RPMI7951 (cell line): Measurements from ENCODE around the gene MRPS30. TPM values are rescaled to one million over a fixed set of nuclear protein-coding genes. Genes with fewer than 3 reads are reported as not detected.
"Not testable (repeated sequence)": the region's sequence is repeated elsewhere in the genome, so short reads cannot be mapped to it uniquely, and the experiment has no call there.

ENCODE experiments used
- DNase-seq: peaks from one replicate; pipeline ENCODE4 v3.0.0-alpha.2; 2012; ENCODE audit warnings: low read depth
- total RNA-seq: library from RNA; depleted of rRNA; stranded (reverse); fragments of >200 nt; shearing (Covaris generic); gene quantifications from 2 replicates; pipeline ENCODE4 v1.2.3, GENCODE V29; 2014; rRNA removed

The MRPS30 gene
- 43.1 and 51.9 TPM in 2 replicates for total RNA-seq

DNA sequence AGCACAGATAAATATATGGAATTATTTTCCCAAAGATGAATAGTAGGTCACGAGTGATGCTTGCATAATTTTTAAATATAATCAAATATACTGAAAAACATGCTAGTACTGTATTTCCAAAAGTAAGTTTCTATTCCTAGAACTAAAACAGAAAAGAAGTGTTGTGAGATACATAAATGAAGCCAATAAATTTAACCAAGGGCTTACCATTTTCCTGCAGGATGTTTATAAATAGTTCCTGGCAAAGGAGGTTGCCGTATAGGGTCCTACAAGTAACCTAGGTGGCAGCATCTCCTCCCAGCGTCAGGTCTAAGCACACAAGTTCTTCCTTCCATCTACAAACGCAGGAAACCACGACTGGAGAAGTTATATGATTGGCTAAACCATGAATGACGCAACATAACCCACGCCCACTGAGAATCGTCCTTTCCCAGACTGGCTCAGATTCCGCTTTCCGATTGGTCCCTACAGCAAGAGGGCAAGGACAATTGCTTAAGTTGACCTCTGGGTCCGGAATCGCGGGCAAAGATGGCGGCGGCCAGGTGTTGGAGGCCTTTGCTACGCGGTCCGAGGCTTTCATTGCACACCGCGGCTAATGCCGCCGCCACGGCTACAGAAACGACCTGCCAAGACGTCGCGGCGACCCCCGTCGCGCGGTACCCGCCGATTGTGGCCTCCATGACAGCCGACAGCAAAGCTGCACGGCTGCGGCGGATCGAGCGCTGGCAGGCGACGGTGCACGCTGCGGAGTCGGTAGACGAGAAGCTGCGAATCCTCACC, at the start of gene MRPS30:
TSS of gene MRPS30 (plus strand) at position 513 of the 780 bp plus-strand sequence. CDS start at position 529, 16 bp downstream.
- peak; percentile 98 for DNase-seq

DNA sequence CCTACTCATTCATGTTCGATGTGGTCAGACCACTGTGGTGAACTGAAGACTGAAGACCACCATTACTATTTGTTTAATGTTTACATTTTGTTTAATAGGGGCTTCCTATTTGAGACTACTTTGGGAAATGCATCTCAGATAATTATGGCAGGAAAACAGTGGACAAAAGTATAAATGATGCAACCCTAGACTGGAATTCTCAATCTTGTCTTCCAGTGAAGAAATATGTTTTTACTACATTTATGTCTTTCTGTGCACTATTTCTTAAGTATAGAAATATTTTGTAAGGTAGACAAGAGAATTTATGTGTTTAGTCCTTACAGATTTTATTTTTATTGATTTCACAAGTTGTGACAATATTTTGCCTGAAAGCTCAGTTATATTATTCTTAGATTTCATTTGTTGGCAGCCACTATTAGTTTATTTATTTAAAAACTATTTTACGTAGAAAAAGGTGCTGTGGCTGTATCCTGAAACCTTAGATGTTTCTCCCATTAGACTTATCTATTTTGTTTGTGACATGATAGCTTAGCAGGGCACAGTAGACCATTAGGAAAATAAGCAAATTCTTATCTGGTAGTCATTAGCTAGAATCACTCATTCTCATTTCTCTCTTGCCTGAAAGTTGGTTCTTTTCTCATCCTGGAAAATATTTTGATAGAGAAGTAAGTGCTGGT, 39.4 kb upstream of the MRPS30 start:
- DNase-seq = no peak

DNA sequence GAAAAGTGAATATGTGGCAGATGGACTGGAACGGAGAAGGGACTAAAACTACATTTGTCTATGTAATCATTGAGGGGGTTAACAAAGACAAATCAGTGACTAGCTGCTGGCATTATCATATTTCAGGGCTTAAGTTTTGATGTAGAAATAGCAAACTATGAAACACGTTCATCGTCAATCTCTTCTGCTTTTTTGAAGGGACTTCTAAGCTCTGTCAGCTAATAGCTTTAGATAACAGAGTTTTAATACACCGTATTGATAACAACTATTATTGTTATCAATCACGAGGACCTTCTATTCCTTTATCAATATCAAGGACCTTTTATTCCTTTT, 38.9 kb upstream of the MRPS30 start:
- no peak for DNase-seq

DNA sequence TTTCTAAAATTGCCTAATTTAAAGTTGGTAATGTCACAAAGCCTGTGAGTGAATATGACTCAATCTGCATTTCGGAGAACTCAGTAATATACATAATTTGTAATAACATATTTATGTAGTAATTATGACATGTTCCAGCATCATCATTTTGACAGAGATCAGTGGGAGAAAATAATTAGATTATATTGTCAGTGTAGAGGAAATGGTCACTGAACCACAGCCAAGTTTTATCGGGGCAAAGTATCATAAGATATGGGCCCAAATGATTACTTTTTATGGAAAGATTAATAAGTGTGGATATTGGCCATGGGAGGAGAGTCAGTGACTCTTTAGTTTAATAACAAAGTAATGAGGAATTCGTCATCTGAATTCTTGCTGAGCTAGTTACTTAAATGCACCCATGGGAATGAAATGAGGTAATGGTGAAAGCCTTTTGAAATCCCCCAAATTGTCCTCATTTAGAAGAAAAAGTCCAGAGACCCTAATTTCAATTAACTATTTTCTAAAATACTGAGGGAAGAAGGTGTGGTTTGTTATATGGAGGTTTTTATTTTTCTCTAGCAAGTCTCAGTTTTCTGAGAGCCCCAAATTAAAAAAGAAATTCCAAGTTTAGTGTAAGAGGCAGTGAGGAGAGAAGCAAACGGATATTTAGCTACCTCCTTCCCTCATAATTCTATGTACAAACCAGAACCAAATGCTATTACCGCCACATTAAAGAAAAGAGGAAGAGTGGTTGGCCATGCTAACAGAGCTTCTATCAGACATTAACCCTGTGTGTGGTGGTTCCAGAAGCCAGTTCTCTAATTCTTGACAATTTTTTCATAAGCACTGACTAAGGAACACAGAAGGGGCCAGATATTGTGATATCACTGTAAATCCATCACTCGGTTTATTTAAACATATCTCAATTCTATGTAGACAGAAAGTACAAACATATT, 37.7 kb upstream of the MRPS30 start:
- DNase-seq = no peak

DNA sequence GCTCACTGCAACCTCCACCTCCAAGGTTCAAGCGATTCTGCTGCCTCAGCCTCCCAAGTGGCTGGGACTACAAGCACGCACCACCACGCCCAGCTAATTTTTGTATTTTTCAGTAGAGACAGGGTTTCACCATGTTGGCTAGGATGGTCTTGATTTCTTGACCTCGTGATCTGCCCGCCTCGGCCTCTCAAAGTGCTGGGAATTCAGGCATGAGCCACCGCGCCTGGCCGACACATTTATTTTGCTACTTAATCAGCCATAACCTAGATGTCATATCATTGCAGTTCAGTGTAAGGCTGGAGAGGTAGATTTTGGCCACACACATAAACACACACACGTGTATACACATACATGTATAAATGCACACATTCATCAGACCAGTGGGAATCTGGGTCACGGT, 36.4 kb upstream of the MRPS30 start:
- DNase-seq = not testable (repeated sequence)

DNA sequence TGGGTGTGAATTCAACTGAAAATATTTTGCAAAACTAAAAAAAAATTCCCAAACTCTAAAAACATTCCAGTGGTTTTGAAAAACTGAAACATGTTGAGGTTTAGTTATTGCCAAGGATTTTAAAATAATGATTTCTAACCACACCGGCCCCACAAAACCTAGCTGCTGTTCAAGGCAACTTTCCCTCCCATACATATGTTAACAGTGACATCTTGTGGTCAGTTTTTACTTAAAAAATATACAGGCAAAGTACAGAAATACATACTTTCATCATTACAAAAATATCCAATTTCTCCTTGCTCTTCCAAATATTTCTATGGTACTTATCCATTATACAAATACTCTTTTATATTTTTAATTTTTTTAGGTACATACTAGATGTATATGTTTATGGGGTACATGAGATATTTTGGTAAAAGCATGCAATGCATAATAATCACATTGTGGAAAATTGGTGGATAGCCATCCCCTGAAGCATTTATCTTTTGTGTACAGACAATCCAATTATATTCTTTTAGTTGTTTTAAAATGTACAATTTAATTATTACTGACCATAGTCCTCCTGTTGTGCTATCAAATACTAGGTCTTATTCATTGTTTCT, 34.4 kb upstream of the MRPS30 start:
- DNase-seq = peak; percentile 43

DNA sequence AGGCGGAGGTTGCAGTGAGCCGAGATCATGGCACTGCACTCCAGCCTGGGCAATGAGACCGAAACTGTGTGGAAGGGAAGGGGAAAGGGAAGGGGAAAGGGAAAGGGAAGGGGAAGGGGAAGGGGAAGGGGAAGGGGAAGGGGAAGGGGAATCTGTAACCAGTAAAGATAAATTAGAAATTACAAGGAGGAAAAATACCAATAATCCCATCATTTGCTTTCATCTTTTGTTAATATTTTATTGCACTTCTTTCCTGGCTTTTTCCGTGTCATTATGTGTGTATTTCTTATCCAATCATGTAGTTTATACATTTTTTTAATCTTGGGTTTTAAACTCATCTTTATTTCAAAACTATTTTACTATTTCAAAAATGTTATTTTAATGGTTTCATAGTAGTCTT, 29.6 kb upstream of the MRPS30 start:
- no peak for DNase-seq

DNA sequence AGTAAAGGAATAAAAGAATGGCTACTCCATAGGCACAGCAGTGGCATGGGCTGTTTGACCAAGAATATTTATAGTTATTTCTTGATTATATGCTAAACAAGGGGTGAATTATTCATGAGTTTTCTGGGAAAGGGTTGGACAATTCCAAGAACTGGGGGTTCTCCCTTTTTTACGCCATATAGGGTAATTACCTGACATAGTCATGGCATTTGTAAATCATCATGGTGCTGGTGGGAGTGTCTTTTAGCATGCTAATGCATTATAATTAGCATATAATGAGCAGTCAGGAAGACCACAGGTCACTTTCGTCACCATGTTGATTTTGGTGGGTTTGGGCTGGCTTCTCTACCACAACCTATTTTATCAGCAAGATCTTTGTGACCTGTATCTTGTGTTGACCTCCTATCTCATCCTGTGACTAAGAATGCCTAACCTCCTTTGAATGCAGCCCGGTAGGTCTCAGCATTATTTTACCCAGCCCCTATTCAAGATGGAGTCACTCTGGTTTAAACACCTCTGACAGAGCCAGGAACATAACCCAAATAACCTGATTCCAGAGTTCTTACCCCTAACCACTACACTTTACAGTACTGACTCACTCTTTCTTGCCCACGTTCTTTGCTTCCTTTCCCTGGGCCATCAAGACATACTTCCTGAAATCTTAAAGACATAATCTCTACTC, 25.0 kb upstream of the MRPS30 start:
- no peak for DNase-seq

DNA sequence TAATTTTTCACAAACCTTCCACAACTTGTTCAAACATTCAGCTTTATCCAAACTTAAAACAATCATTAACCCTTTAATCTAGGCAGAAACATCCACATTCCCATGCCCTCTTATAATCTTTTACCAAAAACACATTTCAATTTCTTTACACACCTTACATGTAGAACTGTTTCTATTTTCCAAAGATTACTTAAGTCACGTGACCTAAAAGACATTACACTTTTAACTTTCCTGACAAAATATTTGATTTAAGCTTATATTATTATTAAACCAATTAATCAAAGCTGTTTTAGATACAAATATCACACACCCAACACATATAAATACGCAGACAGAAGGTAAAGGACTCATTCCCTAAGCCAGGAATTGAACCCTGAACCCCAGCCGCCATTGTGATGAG, 21.0 kb upstream of the MRPS30 start:
- DNase-seq = no peak

DNA sequence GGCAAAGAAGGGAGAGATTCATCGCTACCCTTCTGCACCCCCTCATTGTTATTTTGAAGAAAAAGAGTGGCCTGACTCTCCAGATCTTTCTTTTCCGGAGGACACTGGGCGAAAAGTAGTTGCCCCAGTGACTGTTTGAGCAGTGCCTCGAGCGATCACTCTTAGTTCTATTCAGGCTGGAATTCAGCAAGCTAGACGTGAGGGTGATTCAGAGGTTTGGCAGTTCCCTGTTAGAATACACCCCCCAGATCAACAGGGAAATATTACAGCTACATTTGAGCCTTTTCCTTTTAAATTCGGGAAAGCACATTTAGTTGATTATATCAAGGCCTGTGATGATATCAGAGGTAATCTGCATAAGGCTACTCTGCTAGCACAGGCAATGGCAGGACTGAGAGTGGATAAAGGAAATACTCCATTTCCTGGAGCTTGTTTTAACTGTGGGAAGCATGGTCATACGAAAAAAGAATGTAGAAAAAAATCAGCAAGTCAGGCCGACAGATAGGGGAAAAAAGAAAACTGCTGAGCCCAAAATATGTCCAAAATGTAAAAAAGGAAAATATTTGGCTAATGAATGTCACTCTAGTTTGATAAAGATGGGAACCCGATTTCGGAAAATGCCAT, 19.3 kb upstream of the MRPS30 start:
- peak; percentile 80 for DNase-seq

DNA sequence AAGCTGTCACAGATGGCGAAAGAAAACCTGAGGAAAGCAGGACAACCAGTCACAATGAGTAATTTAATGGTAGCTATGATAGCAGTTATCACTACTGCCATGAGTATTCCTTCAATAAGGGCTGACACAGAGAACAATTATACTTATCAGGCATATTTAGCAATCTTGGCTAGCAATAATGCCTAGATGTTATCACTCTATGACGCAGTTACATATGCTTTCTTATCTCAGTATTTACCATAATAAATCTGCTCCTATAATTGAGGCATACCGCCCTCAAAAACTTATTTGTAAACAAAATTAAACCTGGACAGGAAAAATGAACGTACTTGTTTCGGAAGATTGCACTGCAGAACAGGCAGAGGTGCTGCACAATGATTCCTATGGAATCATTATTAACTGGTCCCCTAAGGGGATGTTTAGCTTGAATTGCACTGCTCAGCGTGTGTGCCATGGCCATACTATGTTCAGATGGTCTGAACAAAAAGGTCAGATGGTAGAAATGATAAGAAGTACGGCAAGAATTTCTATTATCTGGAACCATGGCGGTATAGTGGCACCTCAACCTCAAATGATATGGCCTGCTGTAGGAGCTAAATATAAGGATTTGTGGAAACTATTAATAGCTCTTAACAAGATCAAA, 16.6 kb upstream of the MRPS30 start:
- DNase-seq = not testable (repeated sequence)

DNA sequence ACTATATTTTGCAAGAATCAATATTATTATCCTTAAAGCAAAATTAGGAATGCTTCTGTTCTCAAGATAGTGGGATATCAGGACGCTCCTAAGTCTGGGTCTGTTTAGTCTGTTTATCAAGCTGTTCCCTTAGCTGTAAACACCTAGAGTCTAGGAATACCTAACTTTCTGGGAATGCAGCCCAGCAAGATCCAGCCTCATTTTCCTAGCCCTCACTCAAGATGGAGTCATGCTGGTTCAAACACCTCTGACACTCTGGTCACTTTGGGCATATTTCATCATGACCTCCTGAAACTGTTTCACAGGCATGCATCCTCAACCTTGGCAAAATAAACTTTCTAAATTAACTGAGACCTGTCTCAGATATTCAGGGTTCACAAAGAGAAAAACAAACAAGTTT, 14.4 kb upstream of the MRPS30 start:
- no peak for DNase-seq

DNA sequence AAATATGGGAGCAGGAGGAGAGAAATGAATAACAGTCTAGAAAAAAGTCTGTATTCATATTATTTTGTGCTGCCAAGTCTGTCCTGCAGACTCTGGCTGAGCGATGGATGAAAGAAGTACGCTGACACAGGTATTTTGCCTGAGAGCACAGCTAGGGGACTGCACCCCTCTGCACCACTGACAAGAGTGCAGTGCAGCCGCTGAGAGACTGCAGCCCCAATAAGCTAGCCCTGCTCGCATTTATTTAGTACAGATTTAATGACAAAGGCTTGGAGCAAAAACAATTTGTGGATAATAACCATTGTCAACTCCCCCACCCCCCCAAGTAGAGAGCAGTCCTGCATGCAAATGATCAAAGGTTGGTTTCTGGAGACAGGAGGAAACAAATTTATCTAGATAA, 13.3 kb upstream of the MRPS30 start:
- no peak for DNase-seq

DNA sequence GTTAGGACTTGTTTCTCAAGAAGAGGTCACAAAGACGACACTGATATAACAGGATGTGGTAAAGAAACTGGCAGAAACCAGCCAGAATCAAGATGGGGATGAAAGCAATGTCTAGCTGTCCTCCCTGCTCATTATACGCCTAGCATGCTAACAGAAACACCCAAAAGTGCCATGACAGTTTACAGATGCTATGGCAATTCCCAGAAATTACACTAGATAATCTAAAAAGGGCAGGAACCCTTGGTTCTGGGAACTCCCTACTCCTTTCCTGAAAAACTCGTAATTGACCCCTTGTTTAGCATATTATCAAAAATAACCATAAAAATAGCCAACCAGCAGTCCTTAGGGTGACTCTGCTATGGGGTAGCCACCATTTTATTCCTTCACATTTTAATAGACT, 10.9 kb upstream of the MRPS30 start:
- DNase-seq = no peak

DNA sequence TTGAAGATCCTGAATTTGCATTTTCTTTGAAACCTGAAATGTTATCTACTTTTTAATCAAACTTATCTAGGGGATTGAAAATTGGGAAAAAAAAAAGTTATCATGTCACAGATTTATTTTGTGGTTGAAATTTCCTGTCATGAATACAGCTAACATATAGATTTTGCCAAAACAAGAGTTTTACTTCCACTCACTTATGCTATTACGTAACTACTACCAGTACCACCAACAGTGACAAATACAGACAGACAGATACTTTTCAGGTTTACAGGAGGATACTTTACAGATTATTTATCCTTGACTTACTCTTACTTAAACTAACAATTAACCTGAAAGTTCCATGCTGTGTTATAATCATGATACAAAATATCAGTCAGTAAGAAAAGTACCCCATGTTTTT, 6.8 kb upstream of the MRPS30 start:
- DNase-seq = no peak

DNA sequence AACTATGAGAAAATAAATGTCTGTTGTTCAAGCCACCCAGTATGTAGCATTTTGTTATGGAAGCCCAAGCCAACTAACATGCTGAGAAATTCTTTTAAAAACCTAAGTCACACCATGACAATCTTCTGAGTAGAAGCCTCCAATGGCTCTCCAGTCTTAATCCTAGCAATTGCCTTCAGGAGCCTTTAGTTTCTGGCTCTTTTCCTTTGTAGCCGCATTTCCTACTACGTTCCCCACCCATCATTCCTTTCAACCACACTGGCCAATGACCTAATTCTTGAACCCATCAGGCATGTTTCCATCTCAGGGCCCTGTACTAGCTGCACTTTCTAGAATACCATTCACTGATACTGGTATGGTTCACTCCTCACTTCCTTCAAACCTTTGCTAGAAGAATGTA, 2.1 kb upstream of the MRPS30 start:
- no peak for DNase-seq

DNA sequence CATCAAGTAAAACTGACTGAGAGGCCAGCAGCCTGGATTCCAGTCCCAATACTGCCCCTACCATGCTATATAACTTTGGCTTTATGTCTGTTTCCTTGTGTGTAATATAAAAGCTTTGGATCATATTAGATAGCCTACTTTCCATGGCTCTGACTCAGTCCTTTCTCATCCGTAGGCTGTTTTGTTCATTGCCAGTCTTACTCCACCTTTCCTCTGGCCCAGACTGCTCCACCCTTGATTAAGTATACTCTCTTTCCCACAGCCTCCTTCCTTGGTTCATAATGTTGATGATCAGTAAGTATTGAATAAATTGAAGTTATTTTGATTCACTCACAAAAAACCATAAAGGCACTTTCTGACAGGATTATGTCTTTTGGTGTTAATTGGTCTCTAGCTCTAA, 1.5 kb upstream of the MRPS30 start:
- DNase-seq = peak; percentile 7

DNA sequence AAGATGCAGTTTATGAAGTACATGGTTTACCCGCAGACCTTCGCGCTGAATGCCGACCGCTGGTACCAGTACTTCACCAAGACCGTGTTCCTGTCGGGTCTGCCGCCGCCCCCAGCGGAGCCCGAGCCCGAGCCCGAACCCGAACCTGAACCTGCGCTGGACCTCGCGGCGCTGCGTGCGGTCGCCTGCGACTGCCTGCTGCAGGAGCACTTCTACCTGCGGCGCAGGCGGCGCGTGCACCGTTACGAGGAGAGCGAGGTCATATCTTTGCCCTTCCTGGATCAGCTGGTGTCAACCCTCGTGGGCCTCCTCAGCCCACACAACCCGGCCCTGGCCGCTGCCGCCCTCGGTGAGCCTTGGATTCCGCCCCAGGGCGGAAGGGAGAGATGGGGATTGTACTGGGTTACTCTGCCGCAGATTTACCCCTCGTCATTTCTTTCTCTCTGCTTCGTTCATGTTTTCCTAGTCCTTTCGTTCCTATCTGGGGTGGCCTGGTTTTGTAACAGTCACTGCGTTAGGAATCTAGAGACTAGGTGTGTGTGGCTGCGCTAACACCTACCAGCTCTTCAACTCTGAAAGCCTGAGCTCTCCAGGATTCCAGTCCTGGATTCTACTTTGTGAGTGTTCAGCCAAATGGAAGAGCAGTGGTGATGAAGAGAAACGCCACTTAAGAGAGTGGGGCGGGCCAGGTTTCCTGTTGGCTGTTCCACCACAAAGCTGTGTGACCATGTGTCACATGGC, 638 bp downstream of the MRPS30 start:
- DNase-seq = peak; percentile 54

DNA sequence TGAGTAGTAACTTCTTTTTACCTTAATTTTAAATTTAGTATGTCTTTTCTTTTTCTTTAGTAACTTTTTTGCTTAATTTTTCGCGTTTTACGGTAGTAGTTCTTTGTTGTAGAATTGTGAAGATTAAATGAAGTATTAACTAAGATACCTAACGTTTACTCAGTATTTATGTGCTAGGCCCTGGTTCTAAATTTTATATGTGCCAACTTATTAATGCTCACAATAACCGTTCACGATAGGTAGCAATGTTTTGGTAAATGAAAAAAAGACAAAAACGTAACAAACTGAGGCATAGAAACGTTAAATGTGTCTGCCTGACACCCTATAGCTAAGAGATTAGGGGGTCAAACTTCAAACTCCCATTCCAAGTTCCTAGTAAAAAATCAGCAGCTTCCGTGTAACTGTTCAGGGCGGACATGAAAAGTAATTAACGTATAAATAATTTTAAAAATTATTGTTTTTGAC, 1.2 kb downstream of the MRPS30 start:
- DNase-seq = no peak

DNA sequence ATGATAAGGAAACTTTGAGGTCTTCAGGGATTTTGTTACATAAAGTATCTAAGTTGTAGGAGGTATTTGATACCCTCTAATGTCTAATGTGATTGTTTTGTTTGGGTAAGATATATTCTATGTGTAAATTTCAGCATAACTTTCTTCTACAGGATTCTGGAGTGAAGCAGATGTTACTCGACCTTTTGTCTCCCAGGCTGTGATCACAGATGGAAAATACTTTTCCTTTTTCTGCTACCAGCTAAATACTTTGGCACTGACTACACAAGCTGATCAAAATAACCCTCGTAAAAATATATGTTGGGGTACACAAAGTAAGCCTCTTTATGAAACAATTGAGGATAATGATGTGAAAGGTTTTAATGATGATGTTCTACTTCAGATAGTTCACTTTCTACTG, 6.0 kb downstream of the MRPS30 start:
- DNase-seq = no peak
